ENCODE measurements around the gene ECPAS. TPM values are rescaled to one million over a fixed set of nuclear protein-coding genes. Genes with fewer than 3 reads are reported as not detected.
"Not testable (repeated sequence)": the region's sequence is repeated elsewhere in the genome, so short reads cannot be mapped to it uniquely, and the experiment has no call there.

ECPAS gene
- total RNA-seq, 1 experiment from 2014 or later: 69.4 TPM

- Histone ChIP-seq H3K27me3 (ENCODE audit: control insufficient read depth, insufficient read depth, low read length) (no peaks in the 10 kb centered on the region), H3K4me3 (ENCODE audit: low read depth in 2 of 2, low read length in 2 of 2) (no peak overlapping the region), H3K27ac (ENCODE audit: low read length) (no peak overlapping the region), H3K4me1 (ENCODE audit: control insufficient read depth, insufficient read depth, low read length) (no peaks in the 10 kb centered on the region), H3K9me3 (ENCODE audit: control insufficient read depth, insufficient read depth, low read depth, low read length) (no peaks in the 10 kb centered on the region), H3K36me3 (ENCODE audit: control insufficient read depth, insufficient read depth, low read length) (no peaks in the 10 kb centered on the region)
- in situ Hi-C loops (cut with HindIII; ENCODE audit: low pct_unique_long_range_greater_than_20kb, low sequenced_read_pairs): no loop called here
- ChIA-PET POLR2A (interaction anchor here (0.6 kb wide), 2 partner anchors 12 to 167 kb away, joined by 4 read pairs; no protein-coding TSS in a partner anchor), CTCF (no interaction called here)
- no TSS peak for BruUV-seq (replicated peaks)
- intact Hi-C loops (cut with micrococcal nuclease; ENCODE audit: unreplicated experiment): no loop called here
- ATAC-seq (no peak), DNase-seq (ENCODE audit: low read depth, low spot score) (no peak)
- no peak for TF ChIP-seq SIN3A (IDR thresholded peaks at IDR 0.05; ENCODE audit: borderline replicate concordance, insufficient read depth, low read depth, low read length)
- no peak for TF ChIP-seq REST (IDR thresholded peaks at IDR 0.05; ENCODE audit: insufficient read depth in 1 of 2, low read depth in 2 of 2, low read length in 1 of 2)
- TF ChIP-seq TCF7L2 (IDR thresholded peaks at IDR 0.05; ENCODE audit: low read depth, low read length): no peak
- no peak for TF ChIP-seq CTCF (IDR thresholded peaks at IDR 0.05)
- no peak for TF ChIP-seq POLR2AphosphoS5 (IDR thresholded peaks at IDR 0.05; ENCODE audit: low read depth, low read length)
Measured at GRCh38 chr9:111501005-111501562, 16.9 kb upstream of the ECPAS start.

GRCh38 chr9:111497196-111497595 is 13.0 kb upstream of the ECPAS start:
- DNase-seq (ENCODE audit: low read depth, low spot score); POLR2A ChIA-PET; in situ Hi-C loops (cut with HindIII; ENCODE audit: low pct_unique_long_range_greater_than_20kb, low sequenced_read_pairs); intact Hi-C loops (cut with micrococcal nuclease; ENCODE audit: unreplicated experiment); ATAC-seq; H3K4me1 ChIP-seq (ENCODE audit: control insufficient read depth, insufficient read depth, low read length); H3K36me3 ChIP-seq (ENCODE audit: control insufficient read depth, insufficient read depth, low read length); H3K27ac ChIP-seq (ENCODE audit: low read length); H3K4me3 ChIP-seq (ENCODE audit: low read depth in 2 of 2, low read length in 2 of 2); BruUV-seq (replicated peaks); CTCF ChIA-PET; H3K9me3 ChIP-seq (ENCODE audit: control insufficient read depth, insufficient read depth, low read depth, low read length); H3K27me3 ChIP-seq (ENCODE audit: control insufficient read depth, insufficient read depth, low read length): not testable (repeated sequence)

- in situ Hi-C loops (cut with HindIII; ENCODE audit: low pct_unique_long_range_greater_than_20kb, low sequenced_read_pairs) (no loop called here), intact Hi-C loops (cut with micrococcal nuclease; ENCODE audit: unreplicated experiment) (no loop called here)
- peak overlapping the region; percentile 76 to 83 for H3K4me3 ChIP-seq (ENCODE audit: low read depth in 2 of 2, low read length in 2 of 2)
- CTCF ChIA-PET: interaction anchor here (0.7 kb wide), 1 partner anchor 165 kb away, joined by 4 read pairs; no protein-coding TSS in a partner anchor
- no peaks in the 10 kb centered on the region; the same call in 1 of the 2 replicates for H3K4me1 ChIP-seq (ENCODE audit: control insufficient read depth, insufficient read depth, low read length)
- H3K27ac ChIP-seq (ENCODE audit: low read length): peak overlapping the region; percentile 87
- TSS peak; percentile 77 for BruUV-seq (replicated peaks)
- POLR2A ChIA-PET: no interaction called here
- H3K27me3 ChIP-seq (ENCODE audit: control insufficient read depth, insufficient read depth, low read length): no peaks in the 10 kb centered on the region
- no peak for TF ChIP-seq TCF7L2 (IDR thresholded peaks at IDR 0.05; ENCODE audit: low read depth, low read length)
- no peak for TF ChIP-seq SIN3A (IDR thresholded peaks at IDR 0.05; ENCODE audit: borderline replicate concordance, insufficient read depth, low read depth, low read length)
- TF ChIP-seq CTCF (IDR thresholded peaks at IDR 0.05): no peak
- no peak for TF ChIP-seq POLR2AphosphoS5 (IDR thresholded peaks at IDR 0.05; ENCODE audit: low read depth, low read length)
- TF ChIP-seq REST (IDR thresholded peaks at IDR 0.05; ENCODE audit: insufficient read depth in 1 of 2, low read depth in 2 of 2, low read length in 1 of 2): no peak
- ATAC-seq (no peak), DNase-seq (ENCODE audit: low read depth, low spot score) (no peak)
- H3K9me3 ChIP-seq (ENCODE audit: control insufficient read depth, insufficient read depth, low read depth, low read length): no peaks in the 10 kb centered on the region
- H3K36me3 ChIP-seq (ENCODE audit: control insufficient read depth, insufficient read depth, low read length): no peaks in the 10 kb centered on the region; the same call in 1 of the 2 replicates
Measured at GRCh38 chr9:111484572-111484894, 350 bp upstream of the ECPAS start.
